VCaP (cell line): ENCODE measurements around the gene PRSS56.

Experiments
- H3K27ac ChIP-seq: fragments of 450-650 bp; 2 replicates; pipeline ENCODE4 v1.5.1; 2017
- CTCF ChIP-seq: fragments of 450-650 bp; conservative IDR thresholded peaks from 2 replicates; pipeline ENCODE4 v1.5.1; 2017; ENCODE audit warnings: mild to moderate bottlenecking, moderate library complexity

The PRSS56 gene

GRCh38 chr2:232525199-232525598 is 5.0 kb downstream of the PRSS56 start:
- TF ChIP-seq CTCF, result no peak
- no peak overlapping the region for H3K27ac ChIP-seq

- H3K27ac ChIP-seq, result no peak within 1 kb of the TSS
- TF ChIP-seq CTCF, result no peak
Measured at GRCh38 chr2:232525791-232526371, 5.7 kb downstream of the PRSS56 start, which contains the start of gene CHRND. CHRND (plus strand) TSS chr2:232526160; CDS start chr2:232526216, 56 bp downstream.

- no peak for TF ChIP-seq CTCF
- no peak overlapping the region for H3K27ac ChIP-seq
Measured at GRCh38 chr2:232526372-232526941, 6.3 kb downstream of the PRSS56 start.

GRCh38 chr2:232527905-232528470 is 7.8 kb downstream of the PRSS56 start:
- no peak overlapping the region for H3K27ac ChIP-seq
- no peak for TF ChIP-seq CTCF

GRCh38 chr2:232528746-232529460 is 8.7 kb downstream of the PRSS56 start:
- no peak for TF ChIP-seq CTCF
- H3K27ac ChIP-seq, result no peak overlapping the region

- TF ChIP-seq CTCF, result no peak
- no peak overlapping the region for H3K27ac ChIP-seq
Measured at GRCh38 chr2:232529806-232530547, 9.8 kb downstream of the PRSS56 start.
